Astrocyte (in vitro differentiated cells and primary cell): Measurements from ENCODE around the gene DIP2C.

Source experiments
- EZH2 ChIP-seq: IDR thresholded peaks from 2 replicates; pipeline ENCODE4 v1.6.1; 2012; ENCODE audit warnings: mild to moderate bottlenecking, low read length, inconsistent platforms; ENCODE audit not compliant: insufficient read depth
- TF ChIP-seq, protein P1 (sequence below): IDR thresholded peaks from 2 replicates; pipeline ENCODE4 v1.5.1; 2011; ENCODE audit warnings: low read depth, mild to moderate bottlenecking, inconsistent platforms, low read length, moderate library complexity; ENCODE audit not compliant: insufficient read depth

DNA sequence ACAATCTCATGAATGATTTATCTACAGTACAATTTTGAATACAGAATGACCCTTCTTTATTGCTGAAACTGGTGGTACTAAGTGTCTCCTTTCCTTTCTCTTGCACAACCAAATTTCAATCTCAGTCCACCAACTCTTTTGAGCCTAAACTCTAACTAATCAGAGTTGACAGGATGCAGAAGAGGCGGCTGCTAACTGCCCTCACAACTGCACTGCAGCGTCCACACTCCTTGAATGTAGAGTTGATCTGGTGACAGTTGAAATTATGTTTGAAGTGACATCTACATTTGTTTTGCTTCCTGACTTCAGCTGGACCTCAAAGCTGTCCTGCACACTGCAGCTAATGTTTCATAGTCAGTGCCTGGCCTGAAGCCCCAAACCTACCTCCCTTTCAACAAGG lies 414.6 kb downstream of the DIP2C start:
- TF ChIP-seq, protein P1, sequence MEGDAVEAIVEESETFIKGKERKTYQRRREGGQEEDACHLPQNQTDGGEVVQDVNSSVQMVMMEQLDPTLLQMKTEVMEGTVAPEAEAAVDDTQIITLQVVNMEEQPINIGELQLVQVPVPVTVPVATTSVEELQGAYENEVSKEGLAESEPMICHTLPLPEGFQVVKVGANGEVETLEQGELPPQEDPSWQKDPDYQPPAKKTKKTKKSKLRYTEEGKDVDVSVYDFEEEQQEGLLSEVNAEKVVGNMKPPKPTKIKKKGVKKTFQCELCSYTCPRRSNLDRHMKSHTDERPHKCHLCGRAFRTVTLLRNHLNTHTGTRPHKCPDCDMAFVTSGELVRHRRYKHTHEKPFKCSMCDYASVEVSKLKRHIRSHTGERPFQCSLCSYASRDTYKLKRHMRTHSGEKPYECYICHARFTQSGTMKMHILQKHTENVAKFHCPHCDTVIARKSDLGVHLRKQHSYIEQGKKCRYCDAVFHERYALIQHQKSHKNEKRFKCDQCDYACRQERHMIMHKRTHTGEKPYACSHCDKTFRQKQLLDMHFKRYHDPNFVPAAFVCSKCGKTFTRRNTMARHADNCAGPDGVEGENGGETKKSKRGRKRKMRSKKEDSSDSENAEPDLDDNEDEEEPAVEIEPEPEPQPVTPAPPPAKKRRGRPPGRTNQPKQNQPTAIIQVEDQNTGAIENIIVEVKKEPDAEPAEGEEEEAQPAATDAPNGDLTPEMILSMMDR: no peak
- TF ChIP-seq EZH2: no peak
